HUES48 (cell line): ENCODE measurements around the gene CENPE.
"Not testable (repeated sequence)": the region's sequence is repeated elsewhere in the genome, so short reads cannot be mapped to it uniquely, and the experiment has no call there.

ENCODE experiments used
- H3K27ac ChIP-seq: one replicate; pipeline ENCODE4 v1.7.0; 2013; ENCODE audit warnings: low read depth, low read length, inconsistent platforms
- H3K27me3 ChIP-seq: 2 replicates; pipeline ENCODE4 v1.6.1; 2013; ENCODE audit warnings: mild to moderate bottlenecking, low read length; ENCODE audit not compliant: control insufficient read depth, insufficient read depth
- H3K36me3 ChIP-seq: 2 replicates; pipeline ENCODE4 v1.6.1; 2013; ENCODE audit warnings: low read length; ENCODE audit not compliant: control insufficient read depth, insufficient read depth
- H3K4me1 ChIP-seq: 2 replicates; pipeline ENCODE4 v1.6.1; 2013; ENCODE audit warnings: mild to moderate bottlenecking, low read length; ENCODE audit not compliant: control insufficient read depth, insufficient read depth
- H3K4me3 ChIP-seq: 2 replicates; pipeline ENCODE4 v1.5.1; 2013; ENCODE audit warnings: mild to moderate bottlenecking, low read depth, low read length
- H3K9ac ChIP-seq: 2 replicates; pipeline ENCODE4 v1.6.1; 2013; ENCODE audit warnings: mild to moderate bottlenecking, low read depth, low read length, moderate library complexity
- H3K9me3 ChIP-seq: 2 replicates; pipeline ENCODE4 v1.6.1; 2013; ENCODE audit warnings: low read length; ENCODE audit not compliant: control insufficient read depth, insufficient read depth

Gene CENPE

GRCh38 chr4:103171006-103171405, 27.1 kb downstream of the CENPE start:
- Histone ChIP-seq H3K27ac (no peak overlapping the region), H3K9me3 (no peaks in the 10 kb centered on the region), H3K4me3 (no peak overlapping the region), H3K27me3 (no peaks in the 10 kb centered on the region), H3K9ac (no peak overlapping the region), H3K36me3 (peaks cover 84% of the 10 kb centered on the region), H3K4me1 (no peaks in the 10 kb centered on the region)

- H3K27ac ChIP-seq, H3K4me1 ChIP-seq, H3K4me3 ChIP-seq, H3K27me3 ChIP-seq, H3K9me3 ChIP-seq, H3K9ac ChIP-seq: not testable (repeated sequence)
- peaks cover 83% of the 10 kb centered on the region for H3K36me3 ChIP-seq
These were observed 28.4 kb downstream of the CENPE start for GRCh38 chr4:103169750-103170149.

GRCh38 chr4:103168993-103169392, 29.1 kb downstream of the CENPE start:
- Histone ChIP-seq H3K4me1 (no peaks in the 10 kb centered on the region), H3K4me3 (no peak overlapping the region), H3K27ac (no peak overlapping the region), H3K9me3 (no peaks in the 10 kb centered on the region), H3K36me3 (peaks cover 82% of the 10 kb centered on the region), H3K27me3 (no peaks in the 10 kb centered on the region), H3K9ac (no peak overlapping the region)

- H3K27ac ChIP-seq, result no peak overlapping the region
- H3K4me1 ChIP-seq, result no peaks in the 10 kb centered on the region
- no peaks in the 10 kb centered on the region for H3K9me3 ChIP-seq
- H3K36me3 ChIP-seq, result peaks cover 95% of the 10 kb centered on the region
- H3K27me3 ChIP-seq, result no peaks in the 10 kb centered on the region
- no peak overlapping the region for H3K9ac ChIP-seq
- no peak overlapping the region for H3K4me3 ChIP-seq
These were observed 36.0 kb downstream of the CENPE start for GRCh38 chr4:103162176-103162575.

- Histone ChIP-seq H3K27ac (no peak overlapping the region), H3K36me3 (peaks cover 89% of the 10 kb centered on the region), H3K4me1 (no peaks in the 10 kb centered on the region), H3K9me3 (no peaks in the 10 kb centered on the region), H3K9ac (no peak overlapping the region), H3K27me3 (no peaks in the 10 kb centered on the region), H3K4me3 (no peak overlapping the region)
These were observed 39.4 kb downstream of the CENPE start for GRCh38 chr4:103158760-103159159.

- no peak overlapping the region for H3K9ac ChIP-seq
- peaks cover 84% of the 10 kb centered on the region for H3K36me3 ChIP-seq
- no peaks in the 10 kb centered on the region for H3K9me3 ChIP-seq
- no peaks in the 10 kb centered on the region for H3K27me3 ChIP-seq
- no peaks in the 10 kb centered on the region for H3K4me1 ChIP-seq
- H3K27ac ChIP-seq, result no peak overlapping the region
- no peak overlapping the region for H3K4me3 ChIP-seq
These were observed 42.0 kb downstream of the CENPE start for GRCh38 chr4:103156106-103156505.

GRCh38 chr4:103152381-103152780, 45.8 kb downstream of the CENPE start:
- Histone ChIP-seq H3K9me3 (no peaks in the 10 kb centered on the region), H3K9ac (no peak overlapping the region), H3K27me3 (no peaks in the 10 kb centered on the region), H3K4me1 (no peaks in the 10 kb centered on the region), H3K36me3 (peaks cover 82% of the 10 kb centered on the region), H3K27ac (no peak overlapping the region), H3K4me3 (no peak overlapping the region)

GRCh38 chr4:103150677-103151076, 47.5 kb downstream of the CENPE start:
- H3K27me3 ChIP-seq, result no peaks in the 10 kb centered on the region
- H3K27ac ChIP-seq, result no peak overlapping the region
- no peak overlapping the region for H3K4me3 ChIP-seq
- H3K9ac ChIP-seq, result no peak overlapping the region
- peaks cover 81% of the 10 kb centered on the region for H3K36me3 ChIP-seq
- no peaks in the 10 kb centered on the region for H3K9me3 ChIP-seq
- no peaks in the 10 kb centered on the region for H3K4me1 ChIP-seq

GRCh38 chr4:103144926-103145325, 53.2 kb downstream of the CENPE start:
- no peaks in the 10 kb centered on the region for H3K9me3 ChIP-seq
- no peak overlapping the region for H3K9ac ChIP-seq
- no peak overlapping the region for H3K4me3 ChIP-seq
- H3K4me1 ChIP-seq, result no peaks in the 10 kb centered on the region
- H3K27me3 ChIP-seq, result no peaks in the 10 kb centered on the region
- peaks cover 94% of the 10 kb centered on the region for H3K36me3 ChIP-seq
- H3K27ac ChIP-seq, result no peak overlapping the region

- no peaks in the 10 kb centered on the region for H3K4me1 ChIP-seq
- no peak overlapping the region for H3K4me3 ChIP-seq
- peaks cover 96% of the 10 kb centered on the region for H3K36me3 ChIP-seq
- H3K9ac ChIP-seq, result no peak overlapping the region
- no peaks in the 10 kb centered on the region for H3K9me3 ChIP-seq
- no peaks in the 10 kb centered on the region for H3K27me3 ChIP-seq
- no peak overlapping the region for H3K27ac ChIP-seq
These were observed 60.7 kb downstream of the CENPE start for GRCh38 chr4:103137446-103137827.

- no peak overlapping the region for H3K4me3 ChIP-seq
- no peak overlapping the region for H3K27ac ChIP-seq
- no peak overlapping the region for H3K9ac ChIP-seq
- no peaks in the 10 kb centered on the region for H3K9me3 ChIP-seq
- no peaks in the 10 kb centered on the region for H3K27me3 ChIP-seq
- peaks cover 96% of the 10 kb centered on the region for H3K36me3 ChIP-seq
- H3K4me1 ChIP-seq, result no peaks in the 10 kb centered on the region
These were observed 61.3 kb downstream of the CENPE start for GRCh38 chr4:103136671-103137445.
